Loucy (cell line): Measurements from ENCODE around the gene FRMD4A.

Experiments used
- EZH2phosphoT487 ChIP-seq: fragments of 200-600 bp; IDR thresholded peaks from 2 replicates; pipeline ENCODE4 v1.6.1; 2018; ENCODE audit warnings: antibody characterized with exemption, mild to moderate bottlenecking, moderate library complexity, borderline replicate concordance
- TF ChIP-seq, protein P1 (sequence below): fragments of 200-600 bp; sonication (generic); conservative IDR thresholded peaks from 2 replicates; pipeline ENCODE4 v1.5.1; 2014; ENCODE audit warnings: mild to moderate bottlenecking, antibody characterized with exemption, low read length

DNA sequence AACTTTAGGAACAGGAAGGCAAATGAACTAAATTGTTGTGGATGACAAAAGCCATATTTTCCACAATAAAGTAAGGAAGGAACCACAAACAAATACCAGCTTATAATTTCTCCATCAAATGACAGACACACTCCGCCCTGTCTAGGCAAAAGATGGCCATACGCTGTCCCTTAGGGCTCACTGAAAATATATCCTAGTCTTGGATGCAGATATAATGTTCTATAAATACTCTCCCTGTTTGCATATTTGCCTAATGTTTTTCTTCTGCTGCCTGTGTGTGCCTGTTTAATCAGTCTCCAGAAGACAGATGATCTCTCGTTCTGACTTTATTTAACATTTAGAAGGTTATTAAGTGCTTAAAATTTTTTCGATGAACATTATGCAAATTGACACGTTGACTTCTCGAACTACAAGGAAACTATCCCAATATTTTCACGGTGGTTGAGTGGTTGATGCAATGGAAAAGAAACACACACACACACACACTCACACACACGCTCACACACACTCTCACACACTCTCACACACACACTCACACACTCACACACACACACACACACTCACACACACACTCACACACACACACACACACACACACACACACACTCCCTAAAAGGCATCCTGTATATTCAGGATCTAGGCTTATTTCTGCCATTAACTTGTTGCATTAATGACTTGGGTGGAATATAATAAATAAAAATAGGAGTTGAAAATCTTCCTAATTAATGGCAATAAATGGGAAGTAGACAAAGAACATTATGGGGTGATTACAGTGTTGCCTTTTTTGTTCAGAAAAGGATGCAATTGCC, 446.9 kb downstream of the FRMD4A start:
- TF ChIP-seq, protein P1, sequence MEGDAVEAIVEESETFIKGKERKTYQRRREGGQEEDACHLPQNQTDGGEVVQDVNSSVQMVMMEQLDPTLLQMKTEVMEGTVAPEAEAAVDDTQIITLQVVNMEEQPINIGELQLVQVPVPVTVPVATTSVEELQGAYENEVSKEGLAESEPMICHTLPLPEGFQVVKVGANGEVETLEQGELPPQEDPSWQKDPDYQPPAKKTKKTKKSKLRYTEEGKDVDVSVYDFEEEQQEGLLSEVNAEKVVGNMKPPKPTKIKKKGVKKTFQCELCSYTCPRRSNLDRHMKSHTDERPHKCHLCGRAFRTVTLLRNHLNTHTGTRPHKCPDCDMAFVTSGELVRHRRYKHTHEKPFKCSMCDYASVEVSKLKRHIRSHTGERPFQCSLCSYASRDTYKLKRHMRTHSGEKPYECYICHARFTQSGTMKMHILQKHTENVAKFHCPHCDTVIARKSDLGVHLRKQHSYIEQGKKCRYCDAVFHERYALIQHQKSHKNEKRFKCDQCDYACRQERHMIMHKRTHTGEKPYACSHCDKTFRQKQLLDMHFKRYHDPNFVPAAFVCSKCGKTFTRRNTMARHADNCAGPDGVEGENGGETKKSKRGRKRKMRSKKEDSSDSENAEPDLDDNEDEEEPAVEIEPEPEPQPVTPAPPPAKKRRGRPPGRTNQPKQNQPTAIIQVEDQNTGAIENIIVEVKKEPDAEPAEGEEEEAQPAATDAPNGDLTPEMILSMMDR: no peak
- TF ChIP-seq EZH2phosphoT487: no peak
